IPS-18c (cell line): ENCODE results near the gene PACSIN2.

Experiments used
- H3K4me3 ChIP-seq: 2 replicates; pipeline ENCODE4 v1.7.0; 2013; ENCODE audit warnings: low read depth, mild to moderate bottlenecking, low read length, moderate library complexity; ENCODE audit not compliant: insufficient read depth
- H3K9me3 ChIP-seq: one replicate; pipeline ENCODE4 v1.6.1; 2013; ENCODE audit warnings: mild to moderate bottlenecking, low read length, moderate library complexity; ENCODE audit not compliant: control insufficient read depth, insufficient read depth

Gene PACSIN2

DNA sequence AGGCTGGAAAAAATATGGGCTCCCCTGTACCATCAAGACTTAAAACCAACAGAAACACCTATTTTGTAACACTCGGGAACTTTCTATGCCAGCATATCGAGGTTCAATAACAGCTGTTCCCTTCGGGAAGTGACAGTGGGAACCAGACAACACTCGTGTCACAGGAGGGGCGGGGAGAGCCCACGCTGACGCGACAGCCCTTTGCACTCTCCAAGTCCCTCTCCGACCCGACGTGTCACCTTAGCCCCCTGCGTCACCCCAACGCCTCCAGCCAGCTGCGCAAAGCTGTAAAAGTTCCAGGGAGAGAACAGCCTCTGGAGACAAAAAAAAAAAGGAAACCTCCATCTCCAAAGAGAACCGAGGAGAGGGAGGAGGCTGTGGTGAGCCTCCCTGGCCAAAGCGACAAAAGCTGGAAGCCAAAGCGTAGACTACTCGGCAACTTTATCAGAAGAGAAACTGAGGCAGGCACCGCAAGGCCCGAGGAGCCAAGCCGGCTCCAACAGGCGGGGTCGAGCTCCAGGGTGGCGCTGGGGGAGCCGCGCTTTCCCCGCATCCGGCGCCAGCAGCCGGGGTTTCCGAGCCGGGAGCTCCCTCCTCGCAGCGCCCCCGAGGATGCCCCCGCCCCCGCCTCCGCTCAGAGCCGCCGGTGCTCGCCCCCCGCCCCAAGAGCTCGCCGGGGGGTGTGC, 158.6 kb downstream of the PACSIN2 start:
- peaks cover 4% of the 10 kb centered on the region for H3K9me3 ChIP-seq
- H3K4me3 ChIP-seq = peak overlapping the region; percentile 84

DNA sequence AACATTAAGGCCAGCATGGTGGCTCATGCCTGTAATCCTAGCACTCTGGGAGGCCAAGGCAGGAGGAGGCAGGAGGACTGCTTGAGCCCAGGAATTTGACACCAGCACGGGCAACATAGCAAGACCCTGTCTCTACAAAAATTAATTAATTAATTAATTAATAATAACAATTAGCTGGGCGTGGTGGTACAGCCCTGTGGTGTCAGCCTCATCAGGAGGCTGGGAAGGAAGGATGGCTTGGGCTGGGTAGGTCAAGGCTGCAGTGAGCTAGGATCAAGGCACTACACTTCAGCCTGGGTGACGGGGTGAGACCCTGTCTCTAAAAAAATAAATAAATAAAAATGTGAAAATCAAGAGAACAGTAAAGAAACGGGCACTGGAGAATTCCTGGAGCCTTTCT, 159.2 kb downstream of the PACSIN2 start:
- H3K9me3 ChIP-seq = peaks cover 4% of the 10 kb centered on the region
- peak overlapping the region; percentile 84 for H3K4me3 ChIP-seq

DNA sequence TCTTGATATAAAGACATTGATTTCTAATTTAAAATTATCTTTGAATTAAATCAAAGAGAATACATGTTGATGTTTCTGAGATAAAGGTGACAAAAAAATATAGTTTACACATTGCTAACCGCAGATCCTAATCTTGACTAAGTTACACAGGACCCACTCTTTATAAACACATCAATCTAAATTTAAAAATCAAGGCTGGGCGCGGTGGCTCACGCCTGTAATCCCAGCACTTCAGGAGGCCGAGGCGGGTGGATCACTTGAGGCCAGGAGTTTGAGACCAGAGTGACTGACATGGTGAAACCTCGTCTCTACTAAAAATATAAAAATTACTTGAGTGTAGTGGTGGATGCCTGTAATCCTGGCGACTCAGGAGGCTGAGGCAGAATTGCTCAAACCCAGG, 159.7 kb downstream of the PACSIN2 start:
- no peak overlapping the region for H3K4me3 ChIP-seq

DNA sequence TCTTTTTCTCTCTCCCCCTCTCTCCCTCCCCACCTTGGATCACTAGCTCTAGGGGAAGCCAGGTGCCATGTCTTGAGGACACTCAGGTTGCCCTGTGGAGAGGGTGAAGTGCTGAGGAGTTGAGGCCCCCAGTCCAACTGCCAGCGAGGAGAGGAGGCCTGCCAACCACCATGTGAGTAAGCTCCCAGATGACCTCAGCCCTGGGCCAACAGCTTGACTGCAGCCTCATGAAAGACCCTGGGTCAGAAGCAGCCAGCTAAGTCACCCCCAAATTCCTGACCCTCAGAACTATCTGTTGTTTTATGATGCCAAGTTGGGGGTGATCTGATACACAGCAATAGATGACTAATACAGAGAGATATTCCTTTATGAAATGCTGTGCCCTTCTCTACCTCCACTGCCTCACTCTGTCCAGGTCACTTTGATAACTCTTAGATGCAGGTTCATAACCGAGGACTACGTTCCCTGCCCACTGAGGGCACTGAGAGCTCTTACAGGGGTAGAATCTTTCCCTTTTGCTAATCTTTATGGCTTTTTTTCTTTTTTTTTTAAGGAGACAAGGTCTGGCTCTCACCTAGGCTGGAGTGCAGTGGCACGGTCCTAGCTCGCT, 165.9 kb downstream of the PACSIN2 start:
- Histone ChIP-seq H3K9me3 (no peaks in the 10 kb centered on the region), H3K4me3 (no peak overlapping the region)

More for the DNA sequence above, 159.7 kb downstream of the PACSIN2 start:
- peaks cover 4% of the 10 kb centered on the region for H3K9me3 ChIP-seq

DNA sequence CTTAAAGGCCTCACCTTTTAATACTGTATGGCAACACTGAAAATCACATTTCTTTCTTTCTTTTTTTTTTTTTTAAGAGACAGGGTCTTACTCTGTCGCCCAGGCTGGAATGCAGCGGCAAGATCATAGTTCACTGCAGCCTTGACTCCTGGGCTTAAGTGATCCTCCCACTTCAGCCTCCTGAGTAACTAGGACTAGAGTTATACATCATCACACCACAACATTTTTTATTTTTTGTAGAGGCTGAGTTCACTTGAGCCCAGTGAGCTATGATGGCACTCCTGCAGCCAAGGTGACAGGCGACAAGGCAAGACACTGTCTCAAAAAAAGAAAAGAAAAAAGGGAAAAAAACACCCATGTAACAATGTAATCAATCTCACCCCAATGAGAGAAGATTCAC, 167.8 kb downstream of the PACSIN2 start:
- H3K4me3 ChIP-seq = no peak overlapping the region
- H3K9me3 ChIP-seq = no peaks in the 10 kb centered on the region

DNA sequence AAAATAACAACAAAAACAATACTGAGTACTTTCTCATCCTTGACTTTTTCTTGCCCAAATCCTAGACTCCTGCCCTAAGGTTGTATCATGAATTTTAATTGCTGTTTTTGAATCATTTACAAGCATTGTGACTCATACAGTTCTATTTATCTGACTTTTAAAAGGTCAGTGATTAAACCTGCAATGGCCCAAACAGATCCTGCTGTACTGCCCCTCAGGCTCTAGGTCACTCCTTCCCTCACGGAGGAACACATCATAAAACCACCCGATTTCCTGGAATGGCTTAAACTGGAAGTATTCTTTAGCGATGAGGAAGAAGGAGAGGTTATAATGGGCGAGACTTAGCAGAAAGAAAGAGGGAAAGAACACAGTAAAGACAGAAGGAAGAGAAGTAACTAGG, 170.2 kb downstream of the PACSIN2 start:
- Histone ChIP-seq H3K9me3 (no peaks in the 10 kb centered on the region), H3K4me3 (no peak overlapping the region)

DNA sequence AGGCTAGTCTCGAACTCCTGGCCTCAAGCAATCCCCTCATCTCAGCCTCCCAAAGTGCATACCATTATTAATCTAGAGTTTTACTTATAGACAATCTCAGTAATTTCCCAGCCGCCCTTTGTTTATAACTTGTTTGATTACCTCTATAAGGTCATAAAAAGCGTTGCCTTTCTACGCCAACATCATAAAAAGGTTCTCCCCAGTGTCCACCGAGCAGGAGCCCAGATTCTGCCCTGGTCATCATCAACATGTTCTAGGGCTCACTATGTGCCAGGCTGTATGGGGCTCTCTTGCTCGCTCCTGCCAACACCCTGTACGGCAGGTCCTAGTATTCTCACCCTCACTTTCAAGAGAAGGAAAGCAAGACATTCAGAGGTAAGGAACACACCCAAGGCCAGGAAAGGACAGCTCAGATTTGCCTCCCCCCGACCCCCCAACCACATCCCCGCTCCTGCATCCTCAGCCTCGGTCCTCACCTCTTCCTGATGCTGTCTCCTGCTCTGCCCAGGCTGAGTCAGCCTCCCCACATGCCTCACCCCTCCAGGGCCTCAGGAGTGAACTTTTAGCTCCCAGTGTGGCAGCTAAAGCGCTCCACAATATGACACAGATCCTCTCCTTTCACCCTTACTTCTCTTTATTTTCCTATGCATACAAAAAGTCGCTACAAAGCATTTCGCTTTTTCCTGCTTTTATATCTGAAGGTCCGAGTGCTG, 172.1 kb downstream of the PACSIN2 start:
- H3K4me3 ChIP-seq = no peak overlapping the region
- no peaks in the 10 kb centered on the region for H3K9me3 ChIP-seq

DNA sequence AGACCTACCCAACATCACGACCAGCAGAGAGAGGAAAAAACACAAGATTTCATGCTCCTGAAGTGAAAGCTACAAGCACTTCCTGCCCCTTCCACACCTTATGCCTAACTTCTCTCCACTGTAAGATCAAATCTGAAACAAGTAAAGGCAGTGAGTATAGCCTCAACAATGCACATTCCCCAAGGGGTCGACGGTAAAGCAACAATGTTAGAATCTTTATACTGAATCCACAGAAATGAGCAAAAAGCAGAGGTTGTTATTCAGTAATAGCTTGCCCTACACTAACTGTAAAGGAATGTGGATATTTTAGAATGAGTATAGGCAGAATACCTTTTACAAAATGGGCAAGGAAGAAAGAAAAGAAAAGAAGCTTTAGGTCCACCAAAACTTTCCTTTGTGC, 173.5 kb downstream of the PACSIN2 start:
- Histone ChIP-seq H3K9me3 (no peaks in the 10 kb centered on the region), H3K4me3 (no peak overlapping the region)

DNA sequence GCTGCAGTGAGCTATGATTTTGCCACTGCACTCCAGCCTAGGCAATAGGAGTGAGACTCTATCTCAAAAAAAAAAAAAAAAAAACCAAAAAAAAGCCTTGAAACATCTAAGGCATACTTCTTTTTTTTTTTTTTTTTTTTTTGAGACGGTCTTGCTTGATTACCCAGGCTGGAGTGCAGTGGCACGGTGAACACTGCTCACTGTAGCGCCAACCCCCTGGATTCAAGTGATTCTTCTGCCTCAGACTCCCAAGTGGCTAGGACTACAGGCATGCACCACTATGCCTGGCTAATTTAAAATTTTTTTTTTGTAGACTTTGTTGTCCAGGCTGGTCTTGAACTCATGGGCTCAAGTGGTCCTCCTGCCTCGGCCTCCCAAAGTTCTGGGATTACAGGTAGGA, 177.4 kb downstream of the PACSIN2 start:
- Histone ChIP-seq H3K4me3 (no peak overlapping the region), H3K9me3 (no peaks in the 10 kb centered on the region)

DNA sequence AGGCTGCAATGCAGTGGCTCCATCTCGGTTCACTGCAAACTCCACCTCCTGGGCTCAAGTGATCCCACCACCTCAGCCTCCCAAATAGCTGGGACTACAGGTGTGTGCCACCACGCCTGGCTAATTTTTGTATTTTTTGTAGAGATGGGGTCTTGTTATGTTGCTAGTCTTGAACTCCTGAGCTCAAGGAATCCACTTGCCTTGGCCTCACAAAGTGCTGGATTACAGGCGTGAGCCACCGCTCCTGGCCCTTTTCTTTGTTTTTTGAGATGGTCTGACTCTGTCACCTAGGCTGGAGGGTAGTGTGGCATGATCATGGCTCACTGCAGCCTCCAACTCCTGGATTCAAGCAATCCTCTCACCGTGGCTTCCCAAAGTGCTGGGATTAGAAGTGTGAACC, 178.9 kb downstream of the PACSIN2 start:
- no peaks in the 10 kb centered on the region for H3K9me3 ChIP-seq
- no peak overlapping the region for H3K4me3 ChIP-seq

DNA sequence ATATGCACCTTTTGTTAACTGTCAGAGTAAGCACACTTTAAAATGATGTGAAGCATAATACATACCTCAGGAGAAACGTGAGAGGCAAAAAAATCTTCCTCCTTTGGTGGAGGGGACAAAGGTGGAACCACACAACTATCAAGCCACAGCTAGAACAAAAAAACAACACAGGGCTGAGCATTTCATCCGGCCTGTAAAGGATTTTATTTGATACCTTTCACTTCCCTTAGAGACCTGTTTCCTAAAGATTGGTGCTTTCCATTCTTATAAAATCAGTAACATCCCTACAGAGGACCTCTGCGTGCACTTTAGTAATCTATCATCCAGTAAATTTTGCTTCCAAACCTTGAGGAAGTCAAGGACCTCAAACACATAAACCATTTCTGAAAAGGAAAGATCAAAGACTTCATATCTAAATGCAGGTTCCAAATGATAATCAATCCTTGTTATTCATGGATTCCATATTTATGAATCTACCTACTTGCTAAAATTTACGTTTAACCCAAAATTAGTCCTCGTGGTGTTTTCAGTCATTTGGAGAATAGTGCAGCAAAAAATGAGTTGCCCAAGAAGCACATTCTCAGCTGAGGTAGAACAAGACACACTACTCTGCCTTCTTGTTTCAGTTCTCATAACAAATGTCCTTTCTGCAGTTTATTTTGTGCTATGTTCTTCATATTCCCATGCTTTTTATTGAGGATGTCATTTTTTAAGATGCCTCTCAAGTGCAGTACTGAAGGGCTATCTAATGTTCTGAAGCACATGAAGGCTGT, 180.6 kb downstream of the PACSIN2 start:
- Histone ChIP-seq H3K4me3 (no peak overlapping the region), H3K9me3 (no peaks in the 10 kb centered on the region)

DNA sequence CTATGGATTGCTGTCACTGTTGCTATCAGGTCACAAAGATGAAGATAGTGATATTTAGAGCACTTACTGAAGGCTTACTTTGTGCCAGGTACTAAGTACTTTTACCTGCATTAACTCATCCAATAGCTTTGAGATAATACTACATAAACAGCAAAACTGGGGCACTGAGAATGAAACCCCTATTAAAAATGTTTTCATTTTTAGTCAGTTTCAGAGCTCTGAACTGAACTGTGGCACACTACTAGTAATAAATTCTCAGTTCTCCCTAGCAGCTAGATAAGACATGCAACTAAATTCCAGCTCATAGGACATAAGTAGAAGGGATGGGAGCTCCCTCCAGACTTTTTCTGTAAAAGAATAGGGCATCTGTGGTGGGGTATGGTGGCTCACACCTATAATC, 181.8 kb downstream of the PACSIN2 start:
- no peak overlapping the region for H3K4me3 ChIP-seq
- H3K9me3 ChIP-seq = no peaks in the 10 kb centered on the region

DNA sequence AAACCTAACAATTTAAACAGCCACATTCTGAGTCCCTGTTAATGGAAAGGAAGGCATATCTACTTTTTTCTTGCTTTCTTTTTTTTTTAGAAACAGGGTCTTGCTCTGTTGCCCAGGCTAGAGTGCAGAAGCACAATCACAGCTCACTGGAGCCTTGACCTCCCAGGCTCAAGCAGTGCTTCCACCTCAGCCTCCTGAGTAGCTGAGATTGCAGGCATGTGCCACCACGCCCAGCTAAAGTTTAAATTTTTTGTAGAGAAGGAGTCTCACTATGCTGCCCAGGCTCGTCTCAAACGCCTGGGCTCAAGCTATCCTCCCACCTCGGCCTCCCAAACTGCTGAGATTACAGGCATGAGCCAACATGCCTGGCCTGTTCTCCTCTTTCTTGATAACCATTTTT, 183.2 kb downstream of the PACSIN2 start:
- Histone ChIP-seq H3K4me3 (no peak overlapping the region), H3K9me3 (no peaks in the 10 kb centered on the region)

DNA sequence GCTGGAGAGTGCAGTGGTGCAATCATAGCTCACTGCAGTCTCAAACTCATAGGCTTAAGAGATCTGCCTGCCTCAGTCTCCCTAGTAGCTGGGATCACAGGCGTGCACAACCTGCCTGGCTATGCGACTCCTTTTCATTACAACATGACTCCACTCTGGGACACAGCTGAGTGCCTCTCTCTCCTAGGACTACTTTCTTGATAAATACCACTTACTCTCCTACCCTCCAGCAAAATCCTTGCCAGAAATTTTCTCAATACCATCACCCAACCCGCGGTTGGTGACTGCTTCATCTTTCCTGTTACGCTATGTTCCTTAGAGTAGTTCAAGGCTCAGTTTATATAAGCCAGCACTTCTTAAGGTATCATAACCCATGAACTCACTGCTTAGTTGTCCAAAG, 184.8 kb downstream of the PACSIN2 start:
- H3K4me3 ChIP-seq = no peak overlapping the region
- no peaks in the 10 kb centered on the region for H3K9me3 ChIP-seq

DNA sequence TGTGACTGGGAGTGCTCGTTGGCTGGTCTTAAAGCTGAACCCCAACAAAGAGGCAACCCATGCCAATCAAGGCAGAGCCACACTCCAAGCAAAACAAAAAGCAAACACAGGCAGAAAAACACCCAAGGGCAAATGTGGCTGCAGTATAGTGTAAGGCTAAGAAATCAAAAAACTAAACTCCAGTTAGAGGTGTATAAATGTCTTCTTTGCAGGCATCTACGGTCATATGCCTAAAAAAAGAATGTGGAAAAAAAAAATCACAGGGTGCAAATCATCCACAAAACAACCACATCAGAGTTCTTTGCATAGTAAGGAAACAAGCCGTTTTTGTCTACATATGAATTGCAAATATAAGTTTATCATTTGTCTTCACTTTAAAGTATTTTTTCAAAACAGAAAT, 185.6 kb downstream of the PACSIN2 start:
- H3K9me3 ChIP-seq = no peaks in the 10 kb centered on the region

DNA sequence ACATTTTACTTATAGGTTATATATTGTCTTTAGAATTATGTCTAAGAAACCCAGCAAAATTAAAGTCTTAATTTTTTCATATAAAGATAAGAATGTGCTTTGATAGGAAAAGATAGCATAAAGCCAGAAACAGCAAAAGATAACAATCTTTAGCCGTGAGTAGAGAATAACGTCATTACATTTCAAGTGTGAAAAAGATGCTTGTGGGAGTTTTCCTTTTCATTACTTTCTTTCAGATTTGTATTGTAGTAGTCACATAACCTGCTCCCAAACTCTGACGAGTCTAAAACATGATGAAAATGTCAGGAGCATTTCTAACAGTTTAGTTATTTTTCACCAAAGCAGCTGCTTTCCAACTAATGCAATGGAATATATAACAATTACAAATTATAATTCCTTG, 189.2 kb downstream of the PACSIN2 start:
- H3K9me3 ChIP-seq = peaks cover 4% of the 10 kb centered on the region
- H3K4me3 ChIP-seq = no peak overlapping the region

More for the DNA sequence above, 185.6 kb downstream of the PACSIN2 start:
- no peak overlapping the region for H3K4me3 ChIP-seq

DNA sequence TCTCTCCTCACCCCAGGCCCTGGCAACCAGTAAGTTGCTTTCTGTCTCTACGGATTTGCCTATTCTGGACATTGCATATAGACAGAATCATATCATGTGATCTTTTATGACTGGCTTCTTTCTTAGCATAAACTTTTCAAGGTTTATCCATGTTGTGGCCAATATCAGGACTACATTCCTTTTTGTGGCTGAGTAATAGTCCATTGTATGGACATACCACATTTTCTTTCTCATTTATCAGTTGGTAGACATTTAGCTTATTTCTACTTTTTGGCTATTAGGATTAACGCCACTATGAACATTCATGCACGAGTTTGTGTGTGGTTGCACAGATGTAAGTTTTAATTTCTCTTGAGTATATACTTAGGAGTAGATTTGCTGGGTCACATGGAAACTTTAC, 193.6 kb downstream of the PACSIN2 start:
- H3K9me3 ChIP-seq = peaks cover 4% of the 10 kb centered on the region
- no peak overlapping the region for H3K4me3 ChIP-seq
